Gastrocnemius medialis (tissue), 4 donors: ENCODE data around the gene FAM53C.

Experiments
- CTCF ChIP-seq, 5 experiments: fragments of 450-650 bp in 3 of 5; fragments of 200-600 bp in 2 of 5; sonication (generic) in 2 of 5; IDR thresholded peaks in 4 of 5; conservative IDR thresholded peaks in 1 of 5; 1 replicate in 4 of 5; 2 replicates in 1 of 5; pipeline ENCODE4 v1.5.1; 2016 to 2019; ENCODE audit warnings: antibody characterized with exemption in 5 of 5, mild to moderate bottlenecking in 3 of 5, moderate library complexity in 3 of 5
- POLR2A ChIP-seq, 2 donors: fragments of 450-650 bp; IDR thresholded peaks; one replicate each; pipeline ENCODE4 v1.6.1; 2017; ENCODE audit warnings: antibody characterized with exemption in 2 of 2, mild to moderate bottlenecking in 2 of 2, moderate library complexity in 2 of 2

GRCh38 chr5:138350563-138350890, 12.5 kb downstream of the FAM53C start:
- no peak for TF ChIP-seq POLR2A (IDR thresholded peaks at IDR 0.05)
- no peak for TF ChIP-seq CTCF (IDR thresholded peaks at IDR 0.05 in 4 of 5, conservative IDR thresholded peaks at IDR 0.05 in 1 of 5)
